Measurements from ENCODE around the gene CACNG3.

GRCh38 chr16:24228514-24228913 is 27.6 kb upstream of the CACNG3 start:
- TF ChIP-seq EZH2 (IDR thresholded peaks at IDR 0.05) (no peak), POLR2AphosphoS5 (IDR thresholded peaks at IDR 0.05; ENCODE audit: borderline replicate concordance, low read depth, low read length) (no peak)
